SHP77 treated with DMSO at 0.1 percent for 48 hours (cell line): ENCODE data around the gene FTH1.
"Not testable (repeated sequence)": the region's sequence is repeated elsewhere in the genome, so short reads cannot be mapped to it uniquely, and the experiment has no call there.

ENCODE experiments used
- DNase-seq: peaks from one replicate; lab custom pipeline; 2025; lab: John Stamatoyannopoulos, UW

Gene FTH1

GRCh38 chr11:61967116-61967923 lies at the start of gene FTH1:
FTH1 (minus strand) TSS chr11:61967634; CDS start chr11:61967425, 209 bp downstream.
- peak; percentile 68 for DNase-seq

- DNase-seq: no peak
Observed at GRCh38 chr11:62015615-62016014, 48.2 kb upstream of the FTH1 start.

- no peak for DNase-seq
Observed at GRCh38 chr11:62013537-62014476, 46.4 kb upstream of the FTH1 start.

GRCh38 chr11:62012832-62013461 lies 45.5 kb upstream of the FTH1 start:
- no peak for DNase-seq

- DNase-seq: no peak
Observed at GRCh38 chr11:62012451-62012831, 45.0 kb upstream of the FTH1 start.

- no peak for DNase-seq
Observed at GRCh38 chr11:62011881-62012280, 44.4 kb upstream of the FTH1 start.

- DNase-seq: no peak
Observed at GRCh38 chr11:62010935-62011528, 43.6 kb upstream of the FTH1 start.

- no peak for DNase-seq
Observed at GRCh38 chr11:62008193-62008592, 40.8 kb upstream of the FTH1 start.

- no peak for DNase-seq
Observed at GRCh38 chr11:62004473-62004872, 37.0 kb upstream of the FTH1 start.

- DNase-seq: not testable (repeated sequence)
Observed at GRCh38 chr11:62002283-62002682, 34.8 kb upstream of the FTH1 start.

- no peak for DNase-seq
Observed at GRCh38 chr11:62001450-62002191, 34.2 kb upstream of the FTH1 start.

- DNase-seq: no peak
Observed at GRCh38 chr11:62000539-62001446, 33.4 kb upstream of the FTH1 start.

GRCh38 chr11:61999141-61999975 lies 31.9 kb upstream of the FTH1 start:
- no peak for DNase-seq

GRCh38 chr11:61996933-61997332 lies 29.5 kb upstream of the FTH1 start:
- no peak for DNase-seq

GRCh38 chr11:61994981-61995380 lies 27.5 kb upstream of the FTH1 start:
- DNase-seq: no peak

- DNase-seq: no peak
Observed at GRCh38 chr11:61985869-61986268, 18.4 kb upstream of the FTH1 start.

GRCh38 chr11:61983419-61983818 lies 16.0 kb upstream of the FTH1 start:
- DNase-seq: no peak

GRCh38 chr11:61980783-61981541 lies 13.5 kb upstream of the FTH1 start:
- DNase-seq: no peak
